ENCODE results near the gene PC. TPM values are rescaled to one million over a fixed set of nuclear protein-coding genes. Genes with fewer than 3 reads are reported as not detected.

Gene PC
- total RNA-seq, 1 donor from 2014 or later: 25.7 TPM

DNA sequence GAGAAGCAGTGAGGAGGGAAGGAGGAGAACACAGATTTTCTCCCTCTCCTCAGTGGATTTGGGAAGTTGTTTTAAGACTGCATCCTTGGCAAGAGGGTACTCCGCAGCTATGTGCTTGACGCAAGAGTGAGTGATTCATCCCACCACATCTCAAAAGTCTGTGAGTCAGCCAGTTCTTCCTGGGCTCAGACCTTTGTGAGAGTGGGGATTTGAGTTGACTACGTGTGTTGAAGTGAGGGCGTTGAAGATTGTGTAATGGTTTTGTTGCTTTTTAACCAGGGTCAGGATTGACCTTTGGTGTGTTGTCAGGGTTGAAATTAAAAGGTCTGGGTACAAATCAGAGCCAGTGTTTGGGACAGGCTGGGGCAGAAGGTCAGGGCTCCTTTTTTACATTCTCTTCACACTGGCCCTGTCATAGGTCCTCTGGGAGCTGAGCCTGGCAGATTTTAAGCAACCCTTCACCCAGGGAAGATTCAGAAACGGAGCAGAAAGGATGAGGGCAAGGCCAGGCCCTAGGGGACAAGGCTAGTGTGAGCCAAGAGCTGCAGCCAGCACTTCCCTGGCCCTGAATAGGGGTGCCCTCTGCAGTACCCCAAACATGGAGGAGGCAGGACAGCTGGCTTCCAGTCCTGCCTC is 12.7 kb upstream of the PC start:
- Mint-ChIP-seq H3K4me1 (ENCODE audit: unreplicated experiment) (peaks cover 3% of the 10 kb centered on the region), H3K27ac (no peak overlapping the region), H3K4me3 (no peak overlapping the region), H3K9me3 (no peaks in the 10 kb centered on the region), H3K36me3 (no peaks in the 10 kb centered on the region), H3K27me3 (peaks cover 6% of the 10 kb centered on the region)
- no peak for DNase-seq (ENCODE audit: extremely low spot score, unreplicated experiment)
- TF ChIP-seq CTCF (conservative IDR thresholded peaks at IDR 0.05): no peak

- no peak for TF ChIP-seq CTCF (conservative IDR thresholded peaks at IDR 0.05)
- no peaks in the 10 kb centered on the region for H3K9me3 Mint-ChIP-seq
- H3K36me3 Mint-ChIP-seq: no peaks in the 10 kb centered on the region
- no peak for DNase-seq (ENCODE audit: extremely low spot score, unreplicated experiment)
- no peak overlapping the region for H3K27ac Mint-ChIP-seq
- no peaks in the 10 kb centered on the region for H3K4me1 Mint-ChIP-seq (ENCODE audit: unreplicated experiment)
- no peak overlapping the region for H3K4me3 Mint-ChIP-seq
- peaks cover 7% of the 10 kb centered on the region for H3K27me3 Mint-ChIP-seq
Measured at GRCh38 chr11:66970371-66970806, 12.2 kb upstream of the PC start.

GRCh38 chr11:66969584-66970225 is 11.5 kb upstream of the PC start:
- no peak for DNase-seq (ENCODE audit: extremely low spot score, unreplicated experiment)
- no peak overlapping the region for H3K27ac Mint-ChIP-seq
- H3K27me3 Mint-ChIP-seq: peaks cover 7% of the 10 kb centered on the region
- no peaks in the 10 kb centered on the region for H3K4me1 Mint-ChIP-seq (ENCODE audit: unreplicated experiment)
- H3K9me3 Mint-ChIP-seq: no peaks in the 10 kb centered on the region
- no peak overlapping the region for H3K4me3 Mint-ChIP-seq
- no peak for TF ChIP-seq CTCF (conservative IDR thresholded peaks at IDR 0.05)
- no peaks in the 10 kb centered on the region for H3K36me3 Mint-ChIP-seq

GRCh38 chr11:66967670-66968425 is 9.7 kb upstream of the PC start:
- no peak for DNase-seq (ENCODE audit: extremely low spot score, unreplicated experiment)
- Mint-ChIP-seq H3K4me1 (ENCODE audit: unreplicated experiment) (no peaks in the 10 kb centered on the region), H3K27me3 (peaks cover 7% of the 10 kb centered on the region), H3K9me3 (no peaks in the 10 kb centered on the region), H3K27ac (no peak overlapping the region), H3K36me3 (no peaks in the 10 kb centered on the region), H3K4me3 (no peak overlapping the region)
- no peak for TF ChIP-seq CTCF (conservative IDR thresholded peaks at IDR 0.05)

GRCh38 chr11:66966351-66966750 is 8.2 kb upstream of the PC start:
- no peak for DNase-seq (ENCODE audit: extremely low spot score, unreplicated experiment)
- H3K27ac Mint-ChIP-seq: no peak overlapping the region
- H3K36me3 Mint-ChIP-seq: no peaks in the 10 kb centered on the region
- H3K4me1 Mint-ChIP-seq (ENCODE audit: unreplicated experiment): no peaks in the 10 kb centered on the region
- H3K27me3 Mint-ChIP-seq: peaks cover 7% of the 10 kb centered on the region
- TF ChIP-seq CTCF (conservative IDR thresholded peaks at IDR 0.05): no peak
- H3K4me3 Mint-ChIP-seq: no peak overlapping the region
- no peaks in the 10 kb centered on the region for H3K9me3 Mint-ChIP-seq

All from type B pancreatic cell (in vitro differentiated cells).